Measurements from ENCODE around the gene NEUROG3. TPM values are rescaled to one million over a fixed set of nuclear protein-coding genes. Genes with fewer than 3 reads are reported as not detected.

The NEUROG3 gene
- total and polyA plus RNA-seq, 2 of the 8 experiments (the other 6 are each of a cell fraction or from before 2014, with no cell fraction given), result 0.45 TPM; not detected in 1

Other genes starting within 250 kb of the NEUROG3 start
- not detected in 2 replicates for gene TACR2, start 156.5 kb downstream of the NEUROG3 start, total RNA-seq (2021; fragmentation: NEBNext Ultra II Directional; extraction: Animal tissue kit (Norgen Biotek cat#: 25700))
- 0.06 TPM in 1 of 2 replicates, not detected in the other for gene TACR2, start 156.5 kb downstream of the NEUROG3 start, polyA plus RNA-seq (2011; rRNA removed)
- 9.7 and 11.6 TPM in 2 replicates for gene TSPAN15, start 122.0 kb downstream of the NEUROG3 start, total RNA-seq (2021; fragmentation: NEBNext Ultra II Directional; extraction: Animal tissue kit (Norgen Biotek cat#: 25700))
- 20.0 and 20.9 TPM in 2 replicates for gene TSPAN15, start 122.0 kb downstream of the NEUROG3 start, polyA plus RNA-seq (2011; rRNA removed)
- gene FAM241B, start 56.8 kb upstream of the NEUROG3 start, total RNA-seq (2021; fragmentation: NEBNext Ultra II Directional; extraction: Animal tissue kit (Norgen Biotek cat#: 25700)), result 18.6 and 19.3 TPM in 2 replicates
- 29.2 and 30.1 TPM in 2 replicates for gene FAM241B, start 56.8 kb upstream of the NEUROG3 start, polyA plus RNA-seq (2011; rRNA removed)
- 4.5 and 5.2 TPM in 2 replicates for gene COL13A1, start 228.5 kb upstream of the NEUROG3 start, total RNA-seq (2021; fragmentation: NEBNext Ultra II Directional; extraction: Animal tissue kit (Norgen Biotek cat#: 25700))
- gene COL13A1, start 228.5 kb upstream of the NEUROG3 start, polyA plus RNA-seq (2011; rRNA removed), result 2.6 and 3.7 TPM in 2 replicates